ENCODE results near the gene NFKB1.

Gene NFKB1

DNA sequence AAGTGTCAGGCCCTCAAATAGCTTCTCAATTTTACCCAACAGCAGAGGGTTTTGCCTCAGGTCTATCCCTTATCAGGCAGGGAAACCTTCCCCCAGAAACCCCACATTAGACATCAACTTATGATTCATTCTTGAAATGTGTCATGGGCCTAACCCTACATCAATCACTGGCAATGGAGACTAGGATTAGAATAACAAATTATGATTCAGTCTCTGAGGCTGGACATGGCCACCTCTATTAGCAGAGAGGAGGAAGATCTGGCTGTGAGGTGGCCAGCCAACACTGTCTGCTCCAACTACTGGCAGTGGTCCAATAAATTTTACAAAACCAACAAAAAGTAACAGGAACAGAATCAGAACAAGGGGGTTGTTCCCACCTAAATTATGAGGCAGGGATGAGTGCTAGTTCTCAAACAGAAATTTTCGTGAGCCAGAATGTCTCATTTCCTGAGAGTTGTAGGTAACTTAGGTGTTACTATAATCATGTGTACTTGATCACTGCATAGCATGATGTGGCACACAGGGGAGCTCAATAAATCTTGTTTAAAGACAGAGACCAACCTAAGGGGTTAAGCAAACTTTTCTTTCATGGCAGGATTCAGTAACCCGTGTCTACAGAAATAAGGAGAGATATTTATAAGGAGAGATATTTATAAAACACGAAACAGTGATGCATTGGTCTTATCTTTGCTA is 126.8 kb downstream of the NFKB1 start:
- no peaks in the 10 kb centered on the region for H4K20me1 ChIP-seq (ENCODE audit: insufficient read depth, low read length)
- peaks cover 5% of the 10 kb centered on the region for H3K36me3 ChIP-seq (replicated peaks; ENCODE audit: low read depth, low read length)
- no peak overlapping the region for H2AFZ ChIP-seq (ENCODE audit: low read depth, low read length)
- no peaks in the 10 kb centered on the region for H3K27me3 ChIP-seq (ENCODE audit: low read depth, low read length)
- TF ChIP-seq, protein P1, sequence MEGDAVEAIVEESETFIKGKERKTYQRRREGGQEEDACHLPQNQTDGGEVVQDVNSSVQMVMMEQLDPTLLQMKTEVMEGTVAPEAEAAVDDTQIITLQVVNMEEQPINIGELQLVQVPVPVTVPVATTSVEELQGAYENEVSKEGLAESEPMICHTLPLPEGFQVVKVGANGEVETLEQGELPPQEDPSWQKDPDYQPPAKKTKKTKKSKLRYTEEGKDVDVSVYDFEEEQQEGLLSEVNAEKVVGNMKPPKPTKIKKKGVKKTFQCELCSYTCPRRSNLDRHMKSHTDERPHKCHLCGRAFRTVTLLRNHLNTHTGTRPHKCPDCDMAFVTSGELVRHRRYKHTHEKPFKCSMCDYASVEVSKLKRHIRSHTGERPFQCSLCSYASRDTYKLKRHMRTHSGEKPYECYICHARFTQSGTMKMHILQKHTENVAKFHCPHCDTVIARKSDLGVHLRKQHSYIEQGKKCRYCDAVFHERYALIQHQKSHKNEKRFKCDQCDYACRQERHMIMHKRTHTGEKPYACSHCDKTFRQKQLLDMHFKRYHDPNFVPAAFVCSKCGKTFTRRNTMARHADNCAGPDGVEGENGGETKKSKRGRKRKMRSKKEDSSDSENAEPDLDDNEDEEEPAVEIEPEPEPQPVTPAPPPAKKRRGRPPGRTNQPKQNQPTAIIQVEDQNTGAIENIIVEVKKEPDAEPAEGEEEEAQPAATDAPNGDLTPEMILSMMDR (IDR thresholded peaks at IDR 0.05; ENCODE audit: low read depth, low read length) = no peak
- TF ChIP-seq EZH2phosphoT487 (IDR thresholded peaks at IDR 0.05; ENCODE audit: low read depth) = no peak
- H3K9ac ChIP-seq (ENCODE audit: low read length) = no peak overlapping the region
- peak overlapping the region; percentile 38 for H3K4me2 ChIP-seq (ENCODE audit: low read length)
- no peak overlapping the region for H3K4me3 ChIP-seq (ENCODE audit: low read length)
- H3K4me1 ChIP-seq (ENCODE audit: low read length) = peaks cover 24% of the 10 kb centered on the region
- no peaks in the 10 kb centered on the region for H3K9me3 ChIP-seq (ENCODE audit: insufficient read depth, low read length)
- no peaks in the 10 kb centered on the region for H3K79me2 ChIP-seq (ENCODE audit: low read length)
- no peak overlapping the region for H3K27ac ChIP-seq (ENCODE audit: low read length)

DNA sequence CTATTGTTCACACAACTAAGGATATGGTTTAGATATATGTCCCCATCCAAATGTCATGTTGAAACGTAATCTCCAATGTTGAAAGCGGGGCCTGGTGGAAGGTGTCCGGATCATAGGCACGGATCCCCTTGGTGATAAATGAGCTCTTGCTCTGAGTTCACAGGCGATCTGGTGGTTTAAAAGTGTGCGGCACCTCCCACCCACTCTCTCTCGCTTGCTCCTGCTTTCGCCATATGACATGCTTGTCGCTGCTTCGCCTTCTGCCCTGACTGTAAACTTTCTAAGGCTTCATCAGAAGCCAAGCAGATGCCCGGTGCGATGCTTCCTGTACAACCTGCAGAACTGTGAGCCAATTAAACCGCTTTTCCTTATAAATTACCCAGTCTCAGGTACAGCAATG is 128.5 kb downstream of the NFKB1 start:
- no peaks in the 10 kb centered on the region for H3K27me3 ChIP-seq (ENCODE audit: low read depth, low read length)
- no peaks in the 10 kb centered on the region for H4K20me1 ChIP-seq (ENCODE audit: insufficient read depth, low read length)
- no peaks in the 10 kb centered on the region for H3K9me3 ChIP-seq (ENCODE audit: insufficient read depth, low read length)
- H3K36me3 ChIP-seq (replicated peaks; ENCODE audit: low read depth, low read length) = peaks cover 9% of the 10 kb centered on the region
- H3K27ac ChIP-seq (ENCODE audit: low read length) = no peak overlapping the region
- H3K79me2 ChIP-seq (ENCODE audit: low read length) = no peaks in the 10 kb centered on the region
- H3K4me3 ChIP-seq (ENCODE audit: low read length) = no peak overlapping the region
- no peak overlapping the region for H3K4me2 ChIP-seq (ENCODE audit: low read length)
- peaks cover 21% of the 10 kb centered on the region for H3K4me1 ChIP-seq (ENCODE audit: low read length)
- TF ChIP-seq EZH2phosphoT487 (IDR thresholded peaks at IDR 0.05; ENCODE audit: low read depth) = no peak
- TF ChIP-seq, protein P1 (IDR thresholded peaks at IDR 0.05; ENCODE audit: low read depth, low read length) = no peak
- no peak overlapping the region for H2AFZ ChIP-seq (ENCODE audit: low read depth, low read length)
- H3K9ac ChIP-seq (ENCODE audit: low read length) = no peak overlapping the region

DNA sequence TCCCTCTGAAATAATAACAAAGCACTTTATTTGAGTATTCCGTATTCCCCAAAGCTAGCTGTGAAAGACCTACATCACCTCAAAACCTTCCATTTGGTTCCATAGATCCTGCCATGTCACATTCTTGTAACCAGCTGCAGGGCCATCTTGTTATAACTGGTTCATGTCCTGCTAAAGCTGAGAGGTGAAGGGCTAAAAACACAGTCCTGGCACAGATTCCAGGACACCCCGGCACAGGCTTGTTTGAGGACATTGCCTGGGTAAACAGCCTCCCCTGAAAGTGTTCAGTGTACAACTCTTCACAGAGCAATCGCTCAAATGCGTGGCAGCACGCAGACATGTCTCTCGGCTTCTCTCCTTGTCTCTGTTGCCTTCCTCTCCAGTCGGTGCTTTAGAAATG is 130.5 kb downstream of the NFKB1 start:
- Histone ChIP-seq H3K4me1 (ENCODE audit: low read length) (peaks cover 17% of the 10 kb centered on the region), H3K27me3 (ENCODE audit: low read depth, low read length) (no peaks in the 10 kb centered on the region), H3K36me3 (replicated peaks; ENCODE audit: low read depth, low read length) (peaks cover 18% of the 10 kb centered on the region), H3K79me2 (ENCODE audit: low read length) (no peaks in the 10 kb centered on the region), H3K27ac (ENCODE audit: low read length) (no peak overlapping the region), H3K9ac (ENCODE audit: low read length) (no peak overlapping the region), H3K4me2 (ENCODE audit: low read length) (no peak overlapping the region), H3K9me3 (ENCODE audit: insufficient read depth, low read length) (no peaks in the 10 kb centered on the region), H4K20me1 (ENCODE audit: insufficient read depth, low read length) (no peaks in the 10 kb centered on the region), H3K4me3 (ENCODE audit: low read length) (no peak overlapping the region), H2AFZ (ENCODE audit: low read depth, low read length) (no peak overlapping the region)
- TF ChIP-seq, protein P1 (IDR thresholded peaks at IDR 0.05; ENCODE audit: low read depth, low read length) = no peak
- TF ChIP-seq EZH2phosphoT487 (IDR thresholded peaks at IDR 0.05; ENCODE audit: low read depth) = no peak

DNA sequence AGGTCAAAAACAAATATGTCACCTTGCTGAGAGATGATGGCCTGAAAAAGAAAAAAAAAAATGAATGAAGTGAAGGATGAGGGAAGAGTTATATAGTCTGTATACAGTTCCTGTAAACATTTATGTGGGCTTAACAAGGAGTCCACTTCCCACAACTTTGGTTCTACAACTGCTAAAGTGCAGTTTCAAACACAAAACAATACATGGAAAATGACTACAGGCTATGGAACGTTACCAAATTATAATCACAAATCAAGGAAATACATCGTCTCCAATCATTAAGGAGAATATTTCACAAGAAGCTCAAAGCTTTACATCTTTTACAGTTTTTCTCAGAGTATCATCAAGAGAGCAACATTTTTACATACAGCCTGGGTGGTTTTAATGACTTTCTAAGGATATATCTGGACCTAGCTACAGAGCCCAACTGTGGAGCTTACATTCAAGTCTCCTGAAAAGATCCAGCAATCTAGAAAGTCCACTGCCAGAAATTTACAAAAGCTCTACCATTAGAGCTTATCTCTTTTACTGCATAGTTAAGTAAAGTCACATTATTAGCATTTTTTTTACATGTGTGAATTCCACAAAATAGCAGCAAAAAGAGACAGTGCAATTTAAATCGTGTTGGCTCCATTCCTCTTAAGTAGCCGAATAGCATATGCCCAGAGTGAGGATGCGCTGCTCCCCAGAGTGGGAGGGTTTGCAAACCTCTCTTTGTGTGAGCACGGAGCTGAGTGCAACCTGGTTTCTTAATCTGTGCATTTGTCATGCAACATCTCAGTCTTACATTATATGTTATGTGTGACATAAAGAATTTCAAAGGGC is 131.3 kb downstream of the NFKB1 start:
- Histone ChIP-seq H3K27ac (ENCODE audit: low read length) (no peak overlapping the region), H3K4me3 (ENCODE audit: low read length) (no peak overlapping the region), H3K4me1 (ENCODE audit: low read length) (peaks cover 10% of the 10 kb centered on the region), H4K20me1 (ENCODE audit: insufficient read depth, low read length) (no peaks in the 10 kb centered on the region), H3K4me2 (ENCODE audit: low read length) (no peak overlapping the region), H3K9me3 (ENCODE audit: insufficient read depth, low read length) (no peaks in the 10 kb centered on the region), H3K79me2 (ENCODE audit: low read length) (no peaks in the 10 kb centered on the region), H3K9ac (ENCODE audit: low read length) (no peak overlapping the region), H2AFZ (ENCODE audit: low read depth, low read length) (no peak overlapping the region), H3K27me3 (ENCODE audit: low read depth, low read length) (no peaks in the 10 kb centered on the region), H3K36me3 (replicated peaks; ENCODE audit: low read depth, low read length) (peaks cover 22% of the 10 kb centered on the region)
- TF ChIP-seq EZH2phosphoT487 (IDR thresholded peaks at IDR 0.05; ENCODE audit: low read depth) = no peak
- TF ChIP-seq, protein P1 (IDR thresholded peaks at IDR 0.05; ENCODE audit: low read depth, low read length) = no peak
